ENCODE data around the gene FGF14. TPM values are rescaled to one million over a fixed set of nuclear protein-coding genes. Genes with fewer than 3 reads are reported as not detected.

FGF14 gene
- total and polyA plus RNA-seq, 2 donors from 2014 or later: 0.47 to 3.3 TPM

DNA sequence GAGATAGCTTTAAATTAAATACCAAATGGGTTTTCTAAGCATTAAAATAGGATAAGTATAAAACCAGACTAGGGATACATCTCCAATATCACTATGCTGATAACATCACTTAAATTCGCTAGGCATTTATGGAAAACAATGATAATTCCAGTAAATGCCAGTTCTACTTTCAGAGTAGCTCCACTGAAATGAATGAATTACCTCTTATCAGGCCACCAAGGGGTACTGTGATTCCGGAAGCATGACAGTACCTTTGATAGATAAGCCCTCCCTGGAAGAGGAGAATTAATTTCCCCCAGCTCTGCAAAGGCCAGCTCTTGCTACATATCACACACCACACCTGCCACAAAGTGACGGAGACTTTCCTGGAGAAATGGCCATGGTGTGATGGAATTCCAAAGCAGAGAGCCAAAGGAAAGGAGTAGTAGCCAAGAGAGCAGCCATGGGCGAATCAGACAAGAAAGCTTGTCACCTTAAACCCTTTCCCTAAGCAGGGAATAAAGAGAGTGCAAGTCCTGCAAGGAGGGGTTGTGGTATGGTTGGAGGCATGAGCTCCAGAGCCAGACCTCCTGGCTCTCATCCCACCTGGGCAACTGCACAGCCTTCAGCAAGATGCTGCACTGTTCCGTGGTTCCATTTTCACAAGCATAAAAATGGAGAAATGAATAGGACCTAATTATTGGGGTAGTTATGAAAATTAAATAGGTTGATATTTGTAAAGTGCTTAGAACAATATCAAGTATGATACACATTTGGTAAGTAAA, 423.1 kb downstream of the FGF14 start:
- FAIRE-seq: no peak
- no peak overlapping the region for H3K27ac ChIP-seq (ENCODE audit: low read depth in 2 of 2, low read length in 2 of 2)
- H3K36me3 ChIP-seq (ENCODE audit: control insufficient read depth in 2 of 3, insufficient read depth in 3 of 3, low read length in 3 of 3): no peaks in the 10 kb centered on the region
- no peak for TF ChIP-seq CTCF (IDR thresholded peaks at IDR 0.05; ENCODE audit: borderline replicate concordance, extremely low read depth, insufficient read depth)
- no peak overlapping the region for H3K9ac ChIP-seq (ENCODE audit: low read length in 3 of 3)
- H3K27me3 ChIP-seq (ENCODE audit: control insufficient read depth, insufficient read depth, low read length): no peaks in the 10 kb centered on the region
- no peaks in the 10 kb centered on the region for H3K9me3 ChIP-seq (ENCODE audit: control insufficient read depth in 2 of 3, insufficient read depth in 1 of 3, low read length in 3 of 3)
- no peak overlapping the region for H3K4me3 ChIP-seq (ENCODE audit: low read length in 3 of 3)
- no peak for DNase-seq
- intact Hi-C loops (cut with DNase I): no loop called here
- no peaks in the 10 kb centered on the region for H3K4me1 ChIP-seq (ENCODE audit: control insufficient read depth in 2 of 3, insufficient read depth in 2 of 3, low read depth in 1 of 3, low read length in 3 of 3)

DNA sequence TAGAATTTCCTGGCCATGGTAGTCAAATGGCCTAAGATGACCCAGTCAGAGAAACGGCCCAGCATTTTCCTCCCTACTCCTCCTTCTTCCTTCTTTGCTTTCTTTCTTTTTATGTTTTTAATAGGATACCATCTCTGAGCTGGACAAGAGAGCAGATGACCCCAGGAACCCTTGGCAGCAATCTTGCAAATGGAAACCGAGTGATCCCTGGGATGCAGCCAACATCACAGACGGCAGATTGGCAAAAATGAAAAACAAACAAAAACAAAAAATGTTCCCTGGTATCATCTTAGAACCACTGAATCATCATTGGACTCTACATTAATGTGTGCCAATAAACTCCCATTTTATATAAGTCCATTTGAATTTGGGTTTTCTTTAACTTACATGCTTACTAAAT, 424.4 kb downstream of the FGF14 start:
- Histone ChIP-seq H3K4me1 (ENCODE audit: control insufficient read depth in 2 of 3, insufficient read depth in 2 of 3, low read depth in 1 of 3, low read length in 3 of 3) (no peaks in the 10 kb centered on the region), H3K9ac (ENCODE audit: low read length in 3 of 3) (no peak overlapping the region), H3K9me3 (ENCODE audit: control insufficient read depth in 2 of 3, insufficient read depth in 1 of 3, low read length in 3 of 3) (no peaks in the 10 kb centered on the region), H3K27me3 (ENCODE audit: control insufficient read depth, insufficient read depth, low read length) (no peaks in the 10 kb centered on the region), H3K36me3 (ENCODE audit: control insufficient read depth in 2 of 3, insufficient read depth in 3 of 3, low read length in 3 of 3) (no peaks in the 10 kb centered on the region), H3K4me3 (ENCODE audit: low read length in 3 of 3) (no peak overlapping the region), H3K27ac (ENCODE audit: low read depth in 2 of 2, low read length in 2 of 2) (no peak overlapping the region)
- no peak for DNase-seq
- TF ChIP-seq CTCF (IDR thresholded peaks at IDR 0.05; ENCODE audit: borderline replicate concordance, extremely low read depth, insufficient read depth): no peak
- FAIRE-seq: no peak
- intact Hi-C loops (cut with DNase I): no loop called here

GRCh38 chr13:101972191-101972590, 429.7 kb downstream of the FGF14 start:
- no peak for TF ChIP-seq CTCF (IDR thresholded peaks at IDR 0.05; ENCODE audit: borderline replicate concordance, extremely low read depth, insufficient read depth)
- H3K36me3 ChIP-seq (ENCODE audit: control insufficient read depth in 2 of 3, insufficient read depth in 3 of 3, low read length in 3 of 3): no peaks in the 10 kb centered on the region
- no peak overlapping the region for H3K4me3 ChIP-seq (ENCODE audit: low read length in 3 of 3)
- H3K27me3 ChIP-seq (ENCODE audit: control insufficient read depth, insufficient read depth, low read length): no peaks in the 10 kb centered on the region
- no peak for DNase-seq
- no peaks in the 10 kb centered on the region for H3K9me3 ChIP-seq (ENCODE audit: control insufficient read depth in 2 of 3, insufficient read depth in 1 of 3, low read length in 3 of 3)
- no peak for FAIRE-seq
- H3K9ac ChIP-seq (ENCODE audit: low read length in 3 of 3): no peak overlapping the region
- intact Hi-C loops (cut with DNase I): no loop called here
- H3K27ac ChIP-seq (ENCODE audit: low read depth in 2 of 2, low read length in 2 of 2): no peak overlapping the region
- no peaks in the 10 kb centered on the region for H3K4me1 ChIP-seq (ENCODE audit: control insufficient read depth in 2 of 3, insufficient read depth in 2 of 3, low read depth in 1 of 3, low read length in 3 of 3)

DNA sequence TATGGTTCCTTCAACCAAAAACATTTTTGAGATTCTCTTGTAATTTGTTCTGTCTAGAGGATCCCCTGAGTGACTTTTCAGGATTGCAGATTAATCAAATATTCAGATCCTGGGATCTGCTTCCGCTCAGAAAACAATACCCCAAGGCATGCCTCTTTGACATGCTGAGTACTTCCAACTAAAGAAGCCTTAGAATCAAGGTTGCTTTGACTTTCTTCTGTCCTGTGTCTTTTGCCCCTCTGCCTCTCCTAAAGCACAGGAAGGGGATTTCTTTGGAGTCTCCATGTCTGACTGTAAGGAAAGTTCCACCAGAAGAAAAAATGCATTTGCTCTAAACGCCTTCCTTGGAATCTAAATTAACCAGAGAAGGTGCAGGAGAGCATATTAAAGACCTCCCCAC, 431.5 kb downstream of the FGF14 start:
- TF ChIP-seq CTCF (IDR thresholded peaks at IDR 0.05; ENCODE audit: borderline replicate concordance, extremely low read depth, insufficient read depth): no peak
- Histone ChIP-seq H3K4me3 (ENCODE audit: low read length in 3 of 3) (no peak overlapping the region), H3K4me1 (ENCODE audit: control insufficient read depth in 2 of 3, insufficient read depth in 2 of 3, low read depth in 1 of 3, low read length in 3 of 3) (no peaks in the 10 kb centered on the region), H3K27ac (ENCODE audit: low read depth in 2 of 2, low read length in 2 of 2) (no peak overlapping the region), H3K27me3 (ENCODE audit: control insufficient read depth, insufficient read depth, low read length) (no peaks in the 10 kb centered on the region), H3K9ac (ENCODE audit: low read length in 3 of 3) (no peak overlapping the region), H3K9me3 (ENCODE audit: control insufficient read depth in 2 of 3, insufficient read depth in 1 of 3, low read length in 3 of 3) (no peaks in the 10 kb centered on the region), H3K36me3 (ENCODE audit: control insufficient read depth in 2 of 3, insufficient read depth in 3 of 3, low read length in 3 of 3) (no peaks in the 10 kb centered on the region)
- intact Hi-C loops (cut with DNase I): no loop called here
- FAIRE-seq (no peak), DNase-seq (no peak)

Data from kidney (tissue), 14 donors.